Measurements from ENCODE around the gene IRF2BP1. TPM values are rescaled to one million over a fixed set of nuclear protein-coding genes. Genes with fewer than 3 reads are reported as not detected.
A peak's percentile ranks its signal among the peaks of the same experiment; 100 is the strongest.

Gene IRF2BP1
- total and polyA plus RNA-seq, 2 of the 13 experiments (the other 11 are each of a cell fraction or from before 2014, with no cell fraction given): 4.3 to 14.3 TPM

- TF ChIP-seq, protein P1, sequence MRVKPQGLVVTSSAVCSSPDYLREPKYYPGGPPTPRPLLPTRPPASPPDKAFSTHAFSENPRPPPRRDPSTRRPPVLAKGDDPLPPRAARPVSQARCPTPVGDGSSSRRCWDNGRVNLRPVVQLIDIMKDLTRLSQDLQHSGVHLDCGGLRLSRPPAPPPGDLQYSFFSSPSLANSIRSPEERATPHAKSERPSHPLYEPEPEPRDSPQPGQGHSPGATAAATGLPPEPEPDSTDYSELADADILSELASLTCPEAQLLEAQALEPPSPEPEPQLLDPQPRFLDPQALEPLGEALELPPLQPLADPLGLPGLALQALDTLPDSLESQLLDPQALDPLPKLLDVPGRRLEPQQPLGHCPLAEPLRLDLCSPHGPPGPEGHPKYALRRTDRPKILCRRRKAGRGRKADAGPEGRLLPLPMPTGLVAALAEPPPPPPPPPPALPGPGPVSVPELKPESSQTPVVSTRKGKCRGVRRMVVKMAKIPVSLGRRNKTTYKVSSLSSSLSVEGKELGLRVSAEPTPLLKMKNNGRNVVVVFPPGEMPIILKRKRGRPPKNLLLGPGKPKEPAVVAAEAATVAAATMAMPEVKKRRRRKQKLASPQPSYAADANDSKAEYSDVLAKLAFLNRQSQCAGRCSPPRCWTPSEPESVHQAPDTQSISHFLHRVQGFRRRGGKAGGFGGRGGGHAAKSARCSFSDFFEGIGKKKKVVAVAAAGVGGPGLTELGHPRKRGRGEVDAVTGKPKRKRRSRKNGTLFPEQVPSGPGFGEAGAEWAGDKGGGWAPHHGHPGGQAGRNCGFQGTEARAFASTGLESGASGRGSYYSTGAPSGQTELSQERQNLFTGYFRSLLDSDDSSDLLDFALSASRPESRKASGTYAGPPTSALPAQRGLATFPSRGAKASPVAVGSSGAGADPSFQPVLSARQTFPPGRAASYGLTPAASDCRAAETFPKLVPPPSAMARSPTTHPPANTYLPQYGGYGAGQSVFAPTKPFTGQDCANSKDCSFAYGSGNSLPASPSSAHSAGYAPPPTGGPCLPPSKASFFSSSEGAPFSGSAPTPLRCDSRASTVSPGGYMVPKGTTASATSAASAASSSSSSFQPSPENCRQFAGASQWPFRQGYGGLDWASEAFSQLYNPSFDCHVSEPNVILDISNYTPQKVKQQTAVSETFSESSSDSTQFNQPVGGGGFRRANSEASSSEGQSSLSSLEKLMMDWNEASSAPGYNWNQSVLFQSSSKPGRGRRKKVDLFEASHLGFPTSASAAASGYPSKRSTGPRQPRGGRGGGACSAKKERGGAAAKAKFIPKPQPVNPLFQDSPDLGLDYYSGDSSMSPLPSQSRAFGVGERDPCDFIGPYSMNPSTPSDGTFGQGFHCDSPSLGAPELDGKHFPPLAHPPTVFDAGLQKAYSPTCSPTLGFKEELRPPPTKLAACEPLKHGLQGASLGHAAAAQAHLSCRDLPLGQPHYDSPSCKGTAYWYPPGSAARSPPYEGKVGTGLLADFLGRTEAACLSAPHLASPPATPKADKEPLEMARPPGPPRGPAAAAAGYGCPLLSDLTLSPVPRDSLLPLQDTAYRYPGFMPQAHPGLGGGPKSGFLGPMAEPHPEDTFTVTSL (CRISPR knock-in tag; IDR thresholded peaks at IDR 0.05; ENCODE audit: borderline replicate concordance): no peak
- TF ChIP-seq ZC3H13 (CRISPR knock-in tag; IDR thresholded peaks at IDR 0.05): no peak
- no peak for TF ChIP-seq MTA1 (CRISPR knock-in tag; IDR thresholded peaks at IDR 0.05; ENCODE audit: borderline replicate concordance)
- TF ChIP-seq POGZ (CRISPR knock-in tag; IDR thresholded peaks at IDR 0.05): no peak
- TF ChIP-seq ZNF891 (CRISPR knock-in tag; IDR thresholded peaks at IDR 0.05): no peak
- TF ChIP-seq STAT5B (CRISPR knock-in tag; IDR thresholded peaks at IDR 0.05): no peak
- TF ChIP-seq KLF6 (CRISPR knock-in tag; IDR thresholded peaks at IDR 0.05): no peak
- TF ChIP-seq ZKSCAN5 (CRISPR knock-in tag; IDR thresholded peaks at IDR 0.05): peak; percentile 87
- TF ChIP-seq ETV6 (CRISPR knock-in tag; conservative IDR thresholded peaks at IDR 0.05): peak; percentile 72
- no peak for TF ChIP-seq MED8 (CRISPR knock-in tag; IDR thresholded peaks at IDR 0.05; ENCODE audit: insufficient replicate concordance)
- TF ChIP-seq ZNF256 (CRISPR knock-in tag; conservative IDR thresholded peaks at IDR 0.05): no peak
Measured at GRCh38 chr19:45927565-45928261, 41.8 kb upstream of the IRF2BP1 start (continued).

Measured in HepG2 (cell line).